Osteocyte (in vitro differentiated cells): ENCODE results near the gene VEPH1. TPM values are rescaled to one million over a fixed set of nuclear protein-coding genes. Genes with fewer than 3 reads are reported as not detected.

Experiments
- DNase-seq: peaks from one replicate; pipeline ENCODE4 v3.0.0; 2021; ENCODE audit warnings: mixed read lengths; ENCODE audit not compliant: unreplicated experiment; ENCODE audit errors: extremely low spot score
- H3K27ac Mint-ChIP-seq: one replicate; pipeline ENCODE4 v1.8.0; 2021; ENCODE audit warnings: mild to moderate bottlenecking, mixed read lengths; ENCODE audit not compliant: unreplicated experiment
- H3K27me3 Mint-ChIP-seq: one replicate; pipeline ENCODE4 v1.8.0; 2021; ENCODE audit warnings: mixed read lengths; ENCODE audit not compliant: unreplicated experiment
- H3K36me3 Mint-ChIP-seq: one replicate; pipeline ENCODE4 v1.8.0; 2021; ENCODE audit warnings: mixed read lengths; ENCODE audit not compliant: unreplicated experiment
- H3K4me1 Mint-ChIP-seq: one replicate; pipeline ENCODE4 v1.8.0; 2021; ENCODE audit warnings: mixed read lengths; ENCODE audit not compliant: unreplicated experiment
- H3K4me3 Mint-ChIP-seq: one replicate; pipeline ENCODE4 v1.8.0; 2021; ENCODE audit warnings: mild to moderate bottlenecking, moderate library complexity, mixed read lengths; ENCODE audit not compliant: unreplicated experiment
- H3K9me3 Mint-ChIP-seq: one replicate; pipeline ENCODE4 v1.8.0; 2021; ENCODE audit warnings: mixed read lengths; ENCODE audit not compliant: unreplicated experiment
- total RNA-seq: library from RNA; stranded (reverse); gene quantifications from 2 replicates; pipeline ENCODE4 v1.2.1, GENCODE V29; 2021
- TF ChIP-seq, protein P1 (sequence below): fragments of 200-600 bp; sonication (generic); IDR thresholded peaks from 2 replicates; pipeline ENCODE4 v1.5.0; 2021; ENCODE audit warnings: antibody characterized with exemption, mild to moderate bottlenecking, moderate library complexity

Gene VEPH1
- total RNA-seq, 1 donor from 2014 or later, result 0.46 TPM

GRCh38 chr3:157280786-157281185, 222.4 kb downstream of the VEPH1 start:
- TF ChIP-seq, protein P1, sequence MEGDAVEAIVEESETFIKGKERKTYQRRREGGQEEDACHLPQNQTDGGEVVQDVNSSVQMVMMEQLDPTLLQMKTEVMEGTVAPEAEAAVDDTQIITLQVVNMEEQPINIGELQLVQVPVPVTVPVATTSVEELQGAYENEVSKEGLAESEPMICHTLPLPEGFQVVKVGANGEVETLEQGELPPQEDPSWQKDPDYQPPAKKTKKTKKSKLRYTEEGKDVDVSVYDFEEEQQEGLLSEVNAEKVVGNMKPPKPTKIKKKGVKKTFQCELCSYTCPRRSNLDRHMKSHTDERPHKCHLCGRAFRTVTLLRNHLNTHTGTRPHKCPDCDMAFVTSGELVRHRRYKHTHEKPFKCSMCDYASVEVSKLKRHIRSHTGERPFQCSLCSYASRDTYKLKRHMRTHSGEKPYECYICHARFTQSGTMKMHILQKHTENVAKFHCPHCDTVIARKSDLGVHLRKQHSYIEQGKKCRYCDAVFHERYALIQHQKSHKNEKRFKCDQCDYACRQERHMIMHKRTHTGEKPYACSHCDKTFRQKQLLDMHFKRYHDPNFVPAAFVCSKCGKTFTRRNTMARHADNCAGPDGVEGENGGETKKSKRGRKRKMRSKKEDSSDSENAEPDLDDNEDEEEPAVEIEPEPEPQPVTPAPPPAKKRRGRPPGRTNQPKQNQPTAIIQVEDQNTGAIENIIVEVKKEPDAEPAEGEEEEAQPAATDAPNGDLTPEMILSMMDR, result no peak
- H3K36me3 Mint-ChIP-seq, result no peaks in the 10 kb centered on the region
- no peak for DNase-seq
- H3K4me1 Mint-ChIP-seq, result peaks cover 28% of the 10 kb centered on the region
- no peaks in the 10 kb centered on the region for H3K27me3 Mint-ChIP-seq
- H3K4me3 Mint-ChIP-seq, result no peak overlapping the region
- no peaks in the 10 kb centered on the region for H3K9me3 Mint-ChIP-seq
- H3K27ac Mint-ChIP-seq, result peak overlapping the region; percentile 48

GRCh38 chr3:157280354-157280753, 222.9 kb downstream of the VEPH1 start:
- TF ChIP-seq, protein P1, result no peak
- no peak for DNase-seq
- Mint-ChIP-seq H3K27me3 (no peaks in the 10 kb centered on the region), H3K27ac (no peak overlapping the region), H3K4me1 (peaks cover 30% of the 10 kb centered on the region), H3K36me3 (no peaks in the 10 kb centered on the region), H3K4me3 (no peak overlapping the region), H3K9me3 (no peaks in the 10 kb centered on the region)

- TF ChIP-seq, protein P1, result no peak
- DNase-seq, result no peak
- no peaks in the 10 kb centered on the region for H3K9me3 Mint-ChIP-seq
- no peaks in the 10 kb centered on the region for H3K27me3 Mint-ChIP-seq
- H3K36me3 Mint-ChIP-seq, result no peaks in the 10 kb centered on the region
- peaks cover 25% of the 10 kb centered on the region for H3K4me1 Mint-ChIP-seq
- H3K4me3 Mint-ChIP-seq, result no peak overlapping the region
- H3K27ac Mint-ChIP-seq, result no peak overlapping the region
Measured at GRCh38 chr3:157279237-157279636, 224.0 kb downstream of the VEPH1 start.

- H3K4me1 Mint-ChIP-seq, result peaks cover 11% of the 10 kb centered on the region
- no peak for DNase-seq
- no peaks in the 10 kb centered on the region for H3K9me3 Mint-ChIP-seq
- no peak overlapping the region for H3K4me3 Mint-ChIP-seq
- no peaks in the 10 kb centered on the region for H3K36me3 Mint-ChIP-seq
- no peak overlapping the region for H3K27ac Mint-ChIP-seq
- TF ChIP-seq, protein P1, result no peak
- no peaks in the 10 kb centered on the region for H3K27me3 Mint-ChIP-seq
Measured at GRCh38 chr3:157276801-157277200, 226.4 kb downstream of the VEPH1 start.

- no peak for DNase-seq
- no peak overlapping the region for H3K4me3 Mint-ChIP-seq
- TF ChIP-seq, protein P1, result no peak
- H3K4me1 Mint-ChIP-seq, result peaks cover 8% of the 10 kb centered on the region
- no peak overlapping the region for H3K27ac Mint-ChIP-seq
- no peaks in the 10 kb centered on the region for H3K36me3 Mint-ChIP-seq
- no peaks in the 10 kb centered on the region for H3K9me3 Mint-ChIP-seq
- H3K27me3 Mint-ChIP-seq, result no peaks in the 10 kb centered on the region
Measured at GRCh38 chr3:157275832-157276231, 227.4 kb downstream of the VEPH1 start.
